Measurements from ENCODE around the gene PLEKHH2.

GRCh38 chr2:43725711-43726246 is 88.7 kb downstream of the PLEKHH2 start:
- TF ChIP-seq POLR2A (IDR thresholded peaks at IDR 0.05) (no peak), CTCF (IDR thresholded peaks at IDR 0.05) (no peak), EP300 (IDR thresholded peaks at IDR 0.05) (no peak), POLR2AphosphoS5 (IDR thresholded peaks at IDR 0.05) (no peak)

Measured in gastroesophageal sphincter (tissue), 3 donors.